H1 (cell line): ENCODE data around the gene NR2C2. TPM values are rescaled to one million over a fixed set of nuclear protein-coding genes. Genes with fewer than 3 reads are reported as not detected.

ENCODE experiments used
- CBX5 ChIP-seq: fragments of 300-800, 300-1000 bp; sonication (generic); IDR thresholded peaks from 2 replicates; pipeline ENCODE4 v1.7.1; 2016; ENCODE audit warnings: antibody characterized with exemption, low read length, low read depth
- CEBPB ChIP-seq: IDR thresholded peaks from 2 replicates; pipeline ENCODE4 v1.6.1; 2012; ENCODE audit warnings: low read depth, low read length
- CREB1 ChIP-seq: IDR thresholded peaks from 2 replicates; pipeline ENCODE4 v1.6.1; 2012; ENCODE audit warnings: inconsistent platforms
- EGR1 ChIP-seq: IDR thresholded peaks from 2 replicates; pipeline ENCODE4 v1.6.1; 2011; ENCODE audit warnings: low read depth, low read length, borderline replicate concordance
- GTF2F1 ChIP-seq: IDR thresholded peaks from 2 replicates; pipeline ENCODE4 v1.6.1; 2012; ENCODE audit warnings: low read depth, low read length, improper control_type of control experiment, borderline replicate concordance
- PHF8 ChIP-seq: fragments of 200-600 bp; sonication (generic); conservative IDR thresholded peaks from 2 replicates; pipeline ENCODE4 v1.7.1; 2012; ENCODE audit warnings: low read depth, mild to moderate bottlenecking, inconsistent platforms, low read length, moderate library complexity
- POU5F1 ChIP-seq: IDR thresholded peaks from 2 replicates; pipeline ENCODE4 v1.6.1; 2011; ENCODE audit warnings: low read depth, mild to moderate bottlenecking, low read length, moderate library complexity
- RAD21 ChIP-seq, 2 experiments: IDR thresholded peaks in 1 of 2; conservative IDR thresholded peaks in 1 of 2; 2 replicates each; pipeline ENCODE4 v1.6.1; 2011; ENCODE audit warnings: low read depth in 2 of 2, low read length in 2 of 2, improper control_type of control experiment in 1 of 2, inconsistent platforms in 1 of 2, mild to moderate bottlenecking in 1 of 2, moderate library complexity in 1 of 2
- RXRA ChIP-seq: IDR thresholded peaks from 2 replicates; pipeline ENCODE4 v1.6.1; 2011; ENCODE audit warnings: low read depth, mild to moderate bottlenecking, low read length, moderate library complexity; ENCODE audit not compliant: insufficient read depth
- SIN3A ChIP-seq, 2 experiments: IDR thresholded peaks in 1 of 2; conservative IDR thresholded peaks in 1 of 2; 2 replicates each; pipeline ENCODE4 v1.6.1; 2011 to 2012; ENCODE audit warnings: low read length in 2 of 2, improper control_type of control experiment in 1 of 2, low read depth in 1 of 2, mild to moderate bottlenecking in 1 of 2
- SIRT6 ChIP-seq: IDR thresholded peaks from one replicate; pipeline ENCODE4 v1.7.1; 2012; ENCODE audit warnings: low read length, inconsistent platforms
- SP2 ChIP-seq: IDR thresholded peaks from 2 replicates; pipeline ENCODE4 v1.6.1; 2012; ENCODE audit warnings: mild to moderate bottlenecking, low read length, inconsistent platforms
- TBP ChIP-seq: IDR thresholded peaks from 2 replicates; pipeline ENCODE4 v1.6.1; 2011; ENCODE audit warnings: low read depth, low read length, improper control_type of control experiment
- YY1 ChIP-seq: IDR thresholded peaks from 2 replicates; pipeline ENCODE4 v1.6.1; 2011; ENCODE audit warnings: low read depth, mild to moderate bottlenecking, low read length
- polyA plus RNA-seq, 7 experiments: library from polyadenylated mRNA; depleted of rRNA in 3 of 7; stranded (reverse) in 5 of 7; unstranded in 2 of 7; fragments of >200 nt in 5 of 7; fragments of 200-250 nt in 2 of 7; gene quantifications; 1 replicate in 5 of 7; 2 replicates in 1 of 7; 4 replicates in 1 of 7; pipeline versions ENCODE4 v1.2.1 to v1.2.3, GENCODE V29; 2011 to 2013; ENCODE audit warnings: missing spikeins in 2 of 7, mixed read lengths in 2 of 7
- total RNA-seq: library from RNA; stranded (reverse); fragmentation: NEBNext Ultra II Directional; extraction: Animal tissue kit (Norgen Biotek cat#: 25700); gene quantifications from 2 replicates; pipeline ENCODE4 v1.2.1, GENCODE V29; 2021

The NR2C2 gene
- total and polyA plus RNA-seq, 2 of the 8 experiments (the other 6 are each of a cell fraction or from before 2014, with no cell fraction given), result 16.6 to 44.4 TPM

DNA sequence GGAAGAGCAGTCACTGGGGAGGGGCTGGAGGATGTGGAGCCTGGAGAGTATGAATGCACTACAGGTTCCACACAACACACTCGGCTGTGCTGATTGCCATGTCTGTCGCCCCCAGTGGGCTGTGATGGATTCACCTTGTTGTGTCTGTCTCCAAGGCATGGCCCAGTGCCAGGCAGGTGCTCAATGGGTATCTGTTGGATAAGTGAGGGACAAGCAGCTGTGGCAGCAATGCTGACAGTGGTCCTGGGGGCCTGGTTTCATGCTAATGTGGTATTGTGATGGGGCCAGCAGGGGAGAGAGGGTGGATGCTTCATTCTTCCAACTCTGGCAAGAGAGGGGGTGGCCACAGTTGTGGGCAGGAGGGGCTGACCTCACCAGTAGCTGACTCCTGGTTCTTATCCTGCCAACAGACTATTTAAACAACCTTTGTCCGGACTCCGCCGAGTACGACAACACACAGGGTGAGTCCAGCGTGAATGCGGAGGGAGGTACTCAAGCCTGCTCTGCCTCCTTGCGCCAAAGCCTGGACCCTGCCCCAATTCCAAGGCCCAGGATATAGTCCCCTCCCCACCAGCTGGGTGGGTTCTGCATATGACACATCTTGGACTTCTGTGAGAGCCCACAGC lies 47.3 kb upstream of the NR2C2 start (continued):
- TF ChIP-seq GTF2F1 (no peak), TBP (no peak), PHF8 (no peak), EGR1 (no peak), SIRT6 (no peak), YY1 (no peak), RAD21 (IDR thresholded peaks at IDR 0.05 in 1 of 2, conservative IDR thresholded peaks at IDR 0.05 in 1 of 2; ENCODE audit: low read depth in 2 of 2, low read length in 2 of 2) (peak in 1 of 2 experiments; percentile 29; a peak in 3 of 4 replicates), RXRA (no peak), POU5F1 (no peak), CEBPB (no peak), SIN3A (conservative IDR thresholded peaks at IDR 0.05 in 1 of 2, IDR thresholded peaks at IDR 0.05 in 1 of 2; ENCODE audit: low read depth in 1 of 2, low read length in 2 of 2) (peak; percentile 49 to 77; a peak in 1 of 4 replicates), CBX5 (no peak), SP2 (no peak), CREB1 (0 out of 2 replicates have a peak, but pooled peaks have one; percentile 33)
